NCI-H2196 treated with DMSO at 0.1 percent for 48 hours (cell line): ENCODE results near the gene CCDC191.

ENCODE experiments used
- DNase-seq: peaks from one replicate; lab custom pipeline; 2025; ENCODE audit not compliant: unreplicated experiment; lab: John Stamatoyannopoulos, UW

CCDC191 gene, protein sequence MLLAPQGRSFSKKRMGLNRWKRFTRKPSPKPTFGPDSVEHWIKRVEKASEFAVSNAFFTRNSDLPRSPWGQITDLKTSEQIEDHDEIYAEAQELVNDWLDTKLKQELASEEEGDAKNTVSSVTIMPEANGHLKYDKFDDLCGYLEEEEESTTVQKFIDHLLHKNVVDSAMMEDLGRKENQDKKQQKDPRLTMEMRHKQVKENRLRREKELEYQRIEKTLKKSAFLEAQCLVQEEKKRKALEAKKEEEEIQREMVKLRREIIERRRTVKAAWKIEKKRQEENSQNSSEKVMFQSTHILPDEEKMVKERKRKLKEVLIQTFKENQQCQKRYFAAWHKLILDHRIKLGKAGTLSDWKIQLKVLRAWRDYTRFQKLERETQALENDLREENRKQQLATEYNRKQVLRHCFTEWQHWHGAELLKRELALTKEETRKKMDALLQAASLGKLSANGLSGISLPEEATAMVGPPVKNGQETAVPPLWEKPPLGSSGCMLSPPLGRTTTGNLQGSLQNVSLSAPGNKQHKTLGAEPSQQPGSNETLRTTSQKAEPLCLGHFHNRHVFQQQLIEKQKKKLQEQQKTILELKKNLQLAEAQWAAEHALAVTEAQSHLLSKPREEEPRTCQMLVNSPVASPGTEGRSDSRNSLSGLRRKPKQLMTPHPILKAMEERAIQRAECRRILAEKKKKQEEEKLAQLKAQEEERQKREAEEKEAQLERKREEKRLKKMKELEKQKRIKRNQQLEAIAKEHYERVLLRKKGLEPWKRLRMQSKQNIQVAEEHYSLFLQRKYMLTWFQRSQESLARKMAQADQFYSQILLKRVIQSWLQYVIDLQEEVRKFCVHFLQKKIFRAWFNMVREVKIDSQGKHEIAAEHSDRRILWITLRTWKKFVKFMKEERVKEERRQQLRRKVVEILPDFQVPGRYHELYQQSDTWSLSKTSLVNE

DNA sequence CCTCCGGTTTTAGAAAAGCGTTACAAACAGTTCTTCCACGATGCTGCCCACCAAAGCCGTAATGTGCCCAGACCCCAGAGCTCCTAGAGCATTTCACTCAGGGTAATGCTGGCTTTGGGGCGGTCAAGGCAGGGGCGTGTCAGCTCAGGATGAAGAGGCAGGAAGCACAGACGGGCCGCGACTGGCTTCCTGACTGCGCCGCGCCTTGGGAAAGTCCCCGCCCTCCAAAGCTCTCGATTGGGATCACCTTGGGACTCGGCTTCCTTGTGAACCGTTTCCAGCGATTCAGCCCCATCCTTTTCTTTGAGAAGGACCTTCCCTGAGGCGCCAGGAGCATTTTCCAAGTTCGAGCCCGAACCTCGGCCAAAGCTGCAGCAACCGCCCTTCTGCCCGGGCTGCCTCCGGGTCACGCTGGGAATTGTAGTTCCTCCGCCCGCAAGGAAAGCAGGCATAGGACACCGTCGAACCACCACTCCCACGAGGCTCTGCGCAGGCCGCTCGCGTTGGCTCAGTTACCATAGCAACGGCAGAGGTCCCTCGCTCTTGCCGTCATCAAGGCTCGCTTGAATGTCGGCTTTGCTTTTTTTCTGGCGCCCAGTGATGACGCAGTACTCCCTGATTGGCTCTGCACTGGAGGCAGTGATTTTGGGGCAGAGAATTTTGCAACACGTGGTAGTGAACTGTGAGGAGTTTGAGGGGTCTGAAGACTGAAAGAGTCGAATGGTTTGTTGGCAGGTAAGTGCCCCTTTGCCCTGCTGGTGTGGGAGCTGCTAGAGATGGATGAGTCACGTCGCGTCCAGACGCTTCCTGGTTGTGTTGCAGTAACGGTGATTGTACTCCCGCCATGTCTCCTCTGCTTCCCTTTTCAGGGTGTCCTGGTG is at the start of gene CCDC191, which contains the start of gene QTRT2:
Gene CCDC191 (minus strand): TSS at position 397 of the 881 bp plus-strand sequence. CDS start 60 bp downstream, at position 337.
Gene QTRT2 (plus strand): TSS at position 608 of the 881 bp plus-strand sequence. CDS start 8,521 bp downstream, outside the sequence.
- peak; percentile 99 for DNase-seq

DNA sequence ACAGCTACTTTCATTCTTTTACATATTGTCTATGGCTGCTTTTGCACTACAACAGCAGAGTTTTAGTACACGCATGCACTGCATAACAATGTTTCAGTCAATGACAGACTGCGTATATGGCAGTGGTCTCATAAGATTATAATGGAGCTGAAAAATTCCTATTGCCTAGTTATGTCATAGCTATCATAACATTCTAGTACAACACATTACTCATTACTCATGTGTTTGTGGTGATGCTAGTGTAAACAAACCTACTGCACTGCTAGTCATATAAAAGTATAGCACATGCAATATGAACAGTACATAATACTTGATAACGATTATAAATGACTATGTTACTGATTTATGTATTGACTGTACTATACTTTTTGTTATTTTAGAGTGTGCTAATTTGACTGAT is 48.1 kb upstream of the CCDC191 start:
- no peak for DNase-seq

DNA sequence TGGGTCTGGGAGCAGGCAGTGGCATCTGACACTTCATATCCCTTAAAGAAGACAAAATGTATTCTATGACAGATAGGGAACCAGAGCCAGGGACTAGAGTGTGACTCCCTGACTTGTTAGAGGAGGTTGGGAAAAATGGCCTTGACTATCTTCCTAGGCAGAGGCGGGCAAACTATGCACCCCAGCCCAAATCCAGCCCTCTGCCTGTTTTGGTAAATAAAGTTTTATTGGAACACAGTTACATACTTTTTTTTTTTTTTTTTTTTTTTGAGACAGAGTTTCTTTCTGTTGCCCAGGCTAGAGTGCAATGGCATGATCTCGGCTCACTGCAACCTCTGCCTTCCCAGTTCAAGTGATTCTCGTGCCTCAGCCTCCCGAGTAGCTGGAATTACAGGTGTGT is 47.5 kb upstream of the CCDC191 start:
- DNase-seq, result no peak

DNA sequence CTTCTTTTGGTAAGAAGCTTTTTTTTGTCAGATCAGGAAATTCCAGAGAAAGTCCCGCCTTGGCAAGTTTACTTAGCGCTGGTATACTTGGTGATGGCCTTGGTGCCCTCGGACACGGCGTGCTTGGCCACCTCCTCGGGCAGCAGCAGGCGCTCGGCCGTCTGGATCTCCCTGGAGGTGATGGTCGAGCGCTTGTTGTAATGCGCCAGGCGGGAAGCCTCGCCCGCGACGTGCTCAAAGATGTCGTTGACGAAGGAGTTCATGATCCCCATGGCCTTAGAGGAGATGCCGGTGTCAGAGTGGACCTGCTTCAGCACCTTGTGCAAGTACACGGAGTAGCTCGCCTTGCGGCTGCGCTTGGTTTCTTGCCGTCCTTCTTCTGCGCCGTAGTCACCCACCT is 46.9 kb upstream of the CCDC191 start:
- DNase-seq, result no peak

DNA sequence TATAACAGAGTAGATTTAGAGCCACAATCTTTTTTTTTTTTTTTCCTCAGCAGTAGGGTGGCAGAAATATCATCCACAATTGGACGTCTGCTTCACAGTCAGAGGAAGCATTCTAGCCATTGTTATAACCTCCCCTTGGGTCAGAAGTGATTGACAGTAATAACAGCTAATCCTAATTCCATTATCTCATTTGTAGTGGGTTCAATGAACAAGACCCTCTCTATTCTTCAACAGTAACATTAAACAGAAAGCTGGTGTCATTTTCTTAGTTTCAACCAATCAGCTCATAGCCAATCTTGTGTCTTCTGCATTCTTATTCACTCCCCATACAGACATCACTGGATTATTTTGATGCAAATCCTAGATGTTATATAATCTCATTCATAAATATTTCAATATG is 44.8 kb upstream of the CCDC191 start:
- DNase-seq, result no peak

DNA sequence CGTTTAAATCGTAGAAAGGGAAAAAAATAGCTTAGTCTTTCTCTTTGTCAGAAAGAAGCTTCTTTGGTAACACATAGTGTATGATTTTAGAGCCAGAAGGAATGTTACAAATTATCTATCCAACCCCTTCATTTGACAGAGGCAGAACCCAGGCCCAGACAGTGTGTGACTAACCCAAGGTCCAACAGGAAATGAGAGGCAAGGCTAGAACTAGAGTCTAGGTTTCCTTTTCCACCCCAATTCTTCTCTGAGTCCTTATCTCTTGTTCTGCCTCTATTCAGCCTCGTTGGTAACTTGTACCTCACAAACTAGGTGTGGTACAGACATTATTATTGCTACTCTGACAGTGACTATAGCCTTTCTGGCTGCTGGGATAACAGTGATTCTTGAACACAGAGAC is 39.5 kb upstream of the CCDC191 start:
- DNase-seq, result no peak

DNA sequence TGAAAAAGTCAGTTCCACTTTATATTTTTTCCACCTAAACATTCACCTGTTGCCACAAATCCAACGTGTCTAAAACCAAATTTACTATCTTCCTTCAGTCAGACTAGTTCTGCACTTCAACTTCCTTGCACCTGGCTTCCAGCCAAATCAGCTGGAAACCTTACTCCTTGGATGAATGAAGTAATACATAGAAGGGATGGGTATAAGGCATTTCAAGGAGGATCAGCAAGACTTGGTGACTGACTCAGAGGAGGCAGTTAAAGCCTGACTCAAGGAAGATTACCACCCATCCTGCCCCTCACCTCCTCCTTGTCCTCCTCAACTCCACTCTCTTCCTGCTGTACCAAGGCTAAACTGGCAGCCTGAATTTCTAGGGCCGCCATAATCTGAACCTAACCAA is 37.3 kb upstream of the CCDC191 start:
- DNase-seq, result no peak

DNA sequence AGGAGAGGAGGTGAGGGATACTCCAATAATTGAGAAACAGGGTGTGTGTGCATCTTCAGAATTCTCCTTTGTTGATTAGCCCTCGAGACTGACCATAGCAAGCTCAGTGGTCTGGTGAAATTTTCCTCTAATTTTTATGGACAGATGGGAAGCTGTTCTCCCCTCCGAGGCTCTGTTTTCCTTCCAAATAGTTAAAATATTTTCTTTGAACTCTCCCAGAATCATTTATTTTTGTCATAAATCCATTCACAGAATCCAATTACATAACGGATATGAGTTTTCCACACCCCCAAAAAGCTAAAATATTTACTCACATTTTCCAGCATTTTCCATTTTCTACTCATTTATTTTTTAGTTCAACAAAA is 36.7 kb upstream of the CCDC191 start:
- no peak for DNase-seq

DNA sequence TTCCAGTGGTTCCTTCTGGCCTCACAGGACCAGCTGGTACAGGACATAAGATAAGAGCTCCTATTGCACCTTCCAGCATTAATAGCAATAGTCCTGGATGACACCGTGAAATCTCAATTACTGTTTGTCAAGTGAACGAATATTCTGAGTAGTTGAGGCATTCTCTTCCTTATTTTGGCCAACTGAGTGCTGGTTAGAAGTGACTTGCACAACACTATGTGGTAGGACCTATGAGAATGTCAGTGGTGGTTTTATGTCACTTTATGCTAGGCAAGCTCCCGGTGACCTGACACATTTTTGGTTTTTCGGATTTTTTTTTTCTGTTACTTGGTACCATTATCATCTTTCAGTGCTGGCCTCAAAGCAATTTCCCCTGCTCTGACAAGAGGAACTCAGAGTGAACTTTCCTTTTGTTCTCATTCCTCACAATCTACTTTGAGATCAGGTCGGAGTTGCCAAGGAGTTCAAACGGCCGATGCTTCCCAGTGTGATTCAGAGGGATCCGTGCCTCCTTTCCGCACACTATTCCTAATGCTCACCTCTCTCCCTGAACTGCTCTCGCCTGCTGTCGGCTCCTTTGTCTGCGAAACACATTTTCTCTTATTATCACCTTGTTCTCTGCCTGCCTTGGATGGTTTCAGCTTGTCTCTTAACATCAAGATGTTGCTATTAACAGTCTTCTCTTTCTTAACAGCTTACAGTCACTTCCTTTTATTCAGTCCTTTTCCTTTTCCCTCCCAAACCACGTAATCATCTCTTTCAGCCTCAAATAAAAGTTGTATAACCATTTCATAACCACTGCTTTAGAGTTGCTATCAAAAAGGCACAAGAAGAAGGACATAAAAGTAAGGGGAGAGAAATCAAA is 36.1 kb upstream of the CCDC191 start:
- DNase-seq, result no peak

DNA sequence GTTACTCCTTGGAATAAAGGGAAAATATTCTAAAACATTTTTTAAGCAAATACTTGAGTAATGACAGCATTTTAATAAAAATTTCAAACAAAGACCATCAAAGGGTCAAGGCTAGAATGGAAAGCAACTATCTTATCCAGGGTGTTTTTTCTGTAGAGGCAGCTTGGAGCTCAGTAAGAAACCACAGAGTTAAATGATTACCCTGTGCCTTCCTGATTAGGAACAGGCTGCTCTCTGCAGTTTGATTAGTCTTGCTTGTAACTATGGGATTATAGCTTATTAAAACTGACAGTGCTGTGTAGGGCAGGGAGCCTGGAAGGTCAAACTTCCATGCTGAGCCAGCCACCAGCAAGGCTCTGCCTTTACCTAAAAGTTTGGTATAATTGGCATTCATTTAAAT is 33.3 kb upstream of the CCDC191 start:
- DNase-seq, result no peak

DNA sequence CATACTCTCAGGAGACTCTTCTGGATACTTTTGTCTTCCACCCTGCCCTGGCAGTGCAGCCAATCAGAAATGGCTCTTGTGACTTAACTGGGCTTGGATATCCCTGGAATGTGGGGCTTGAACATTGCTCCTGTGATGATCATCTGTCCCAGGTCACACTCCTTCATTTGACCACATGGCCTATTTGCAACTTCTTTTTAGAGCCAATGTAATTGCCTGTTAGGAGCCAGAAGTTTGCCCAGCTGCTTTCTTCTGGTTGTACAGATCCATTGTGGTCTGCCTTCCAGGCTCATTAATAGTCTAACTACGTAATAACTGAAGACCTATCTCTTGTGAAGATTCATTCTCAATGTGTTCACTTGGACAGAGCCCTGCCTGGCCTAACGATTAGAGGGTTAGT is 30.0 kb upstream of the CCDC191 start:
- no peak for DNase-seq

DNA sequence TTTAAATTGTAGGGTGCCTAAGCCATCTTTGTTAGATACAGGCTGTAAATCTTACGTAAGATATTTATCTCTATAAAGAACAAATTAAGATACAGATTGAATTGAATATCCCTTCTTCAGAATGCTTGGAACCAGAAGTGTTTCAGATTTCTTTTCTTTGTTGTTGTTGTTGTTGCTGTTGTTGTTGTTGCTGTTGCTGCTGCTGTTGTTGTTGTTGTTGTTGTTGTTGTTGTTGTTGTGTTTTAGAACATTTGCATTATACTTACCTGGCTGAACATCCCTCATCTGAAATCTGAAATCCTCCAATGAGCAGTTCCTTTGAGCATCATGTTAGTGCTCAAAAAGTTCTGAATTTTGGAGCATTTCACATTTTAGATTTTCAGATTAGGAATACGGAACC is 26.8 kb upstream of the CCDC191 start:
- DNase-seq, result no peak

DNA sequence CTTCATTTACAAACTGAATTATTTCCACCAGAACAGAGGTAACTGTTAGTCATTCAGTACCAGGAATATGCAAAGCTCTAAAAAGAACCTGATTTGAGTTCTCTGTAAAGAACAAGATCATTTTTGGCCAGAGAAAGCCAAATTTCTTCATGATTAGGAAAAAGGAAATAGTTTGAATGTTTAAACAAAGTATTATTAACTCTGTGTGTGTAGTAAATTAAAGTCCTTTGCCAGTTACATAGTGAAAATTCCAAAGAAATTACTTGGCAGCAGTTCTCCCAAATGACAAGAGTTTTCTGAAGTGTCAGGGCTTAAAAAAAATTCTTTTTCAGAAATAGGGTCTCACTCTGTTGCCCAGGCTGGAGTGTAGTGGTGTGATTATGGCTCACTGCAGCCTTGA is 24.7 kb upstream of the CCDC191 start:
- DNase-seq, result no peak

DNA sequence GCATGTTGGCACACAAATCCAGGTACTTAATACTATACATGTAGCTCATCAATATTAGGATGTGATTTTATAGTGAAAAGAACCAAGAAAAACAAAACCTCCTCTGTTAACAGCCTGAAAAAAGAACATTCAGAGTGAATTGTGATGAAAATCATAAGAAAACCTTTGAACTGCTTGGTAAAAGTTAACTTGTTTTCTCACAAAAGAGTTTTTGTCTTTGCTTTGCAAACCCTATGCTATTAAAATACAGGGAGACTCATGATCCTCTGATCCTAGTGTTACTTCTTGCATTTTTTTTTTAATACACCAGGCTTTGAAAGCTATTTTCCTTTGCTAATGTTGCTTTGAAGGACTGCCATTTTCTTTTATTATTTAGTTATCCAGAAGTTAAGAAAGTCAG is 23.9 kb upstream of the CCDC191 start:
- no peak for DNase-seq

DNA sequence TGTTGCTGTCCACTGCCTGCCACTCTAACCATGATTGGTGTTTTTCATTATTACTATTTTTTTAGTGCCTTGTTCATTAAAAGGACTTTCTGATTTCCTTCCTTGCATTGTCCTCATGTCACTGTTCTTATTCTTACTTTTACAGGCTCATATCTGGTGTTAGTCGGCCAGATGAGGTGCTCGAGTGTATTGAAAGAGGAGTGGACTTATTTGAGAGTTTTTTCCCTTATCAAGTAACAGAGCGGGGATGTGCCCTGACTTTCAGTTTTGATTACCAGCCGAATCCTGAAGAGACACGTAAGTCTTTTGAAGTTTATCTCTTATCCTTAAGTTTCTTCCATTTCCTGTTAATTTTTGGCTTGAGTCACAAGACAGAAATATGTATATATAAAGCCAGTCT is 23.4 kb upstream of the CCDC191 start:
- no peak for DNase-seq

DNA sequence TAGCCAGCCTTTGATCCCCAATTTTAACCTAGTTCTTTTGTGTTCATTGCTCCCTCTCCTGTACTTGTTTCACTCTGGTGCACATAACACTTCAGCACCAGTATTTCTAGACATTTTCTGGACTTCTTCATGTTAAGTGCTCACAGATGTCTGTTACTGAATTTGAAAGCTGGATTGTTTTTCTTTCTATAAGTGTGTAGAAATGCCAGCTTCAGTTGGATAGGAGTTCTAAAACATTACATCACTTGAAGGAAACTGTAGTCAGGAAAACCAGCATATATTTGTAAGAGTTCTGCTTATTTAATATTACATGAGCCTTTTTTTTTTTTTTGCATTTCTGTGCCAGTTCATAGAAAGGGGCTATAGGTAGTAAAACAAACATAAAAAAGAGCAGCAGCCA is 21.8 kb upstream of the CCDC191 start:
- DNase-seq, result no peak

DNA sequence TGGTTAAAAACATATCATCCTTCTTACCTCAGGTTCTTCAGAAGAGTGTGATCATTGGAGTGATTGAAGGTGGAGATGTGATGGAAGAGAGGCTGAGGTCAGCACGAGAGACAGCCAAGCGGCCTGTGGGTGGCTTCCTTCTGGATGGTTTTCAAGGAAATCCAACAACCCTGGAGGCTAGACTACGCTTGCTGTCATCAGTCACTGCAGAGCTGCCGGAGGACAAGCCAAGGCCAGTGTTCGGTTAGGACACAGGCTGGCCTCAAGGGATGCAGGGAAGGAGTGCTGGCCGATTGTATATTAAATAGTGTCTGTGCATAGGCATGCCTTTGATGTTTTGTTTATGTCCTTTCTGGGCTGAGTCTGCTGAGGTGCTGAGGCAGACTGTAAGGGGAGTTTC is 20.4 kb upstream of the CCDC191 start:
- DNase-seq, result no peak

DNA sequence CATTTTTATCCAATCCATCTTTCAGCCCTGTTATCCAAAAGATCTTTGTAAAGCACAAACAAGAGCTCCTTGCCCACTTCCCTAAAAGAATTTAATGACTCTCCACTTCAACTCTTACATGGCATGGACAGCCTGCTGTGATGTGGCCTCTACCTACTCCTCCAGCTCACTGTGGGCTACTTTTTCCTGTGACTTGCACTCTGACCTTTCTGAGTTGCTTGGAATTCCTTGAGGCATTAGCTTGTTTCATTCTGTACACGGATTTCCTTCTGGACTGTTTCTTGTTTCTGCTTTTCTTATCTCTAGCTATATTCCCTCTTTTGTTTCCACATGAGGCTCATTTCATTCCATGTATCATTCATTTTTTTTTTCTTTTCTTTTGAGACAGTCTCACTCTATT is 15.5 kb upstream of the CCDC191 start:
- DNase-seq, result no peak

DNA sequence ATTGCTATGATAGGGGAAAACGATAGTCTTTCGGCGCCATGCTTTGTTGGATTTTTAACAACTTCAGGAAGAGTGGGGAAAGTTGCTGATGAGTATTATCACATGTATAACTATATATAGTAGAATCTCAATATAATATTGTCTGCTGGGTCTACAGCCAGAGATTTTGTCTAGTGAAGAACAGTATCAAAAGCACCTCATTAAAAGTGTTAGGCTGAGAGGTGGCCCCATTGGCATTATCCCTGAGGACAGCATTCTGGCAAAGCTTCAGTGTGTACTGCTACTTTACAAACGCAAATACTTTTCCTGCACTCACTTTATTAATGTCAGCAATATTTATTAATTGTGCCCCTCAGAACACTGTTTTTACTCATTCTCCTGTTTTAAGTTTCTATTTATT is 12.0 kb upstream of the CCDC191 start:
- DNase-seq, result no peak

DNA sequence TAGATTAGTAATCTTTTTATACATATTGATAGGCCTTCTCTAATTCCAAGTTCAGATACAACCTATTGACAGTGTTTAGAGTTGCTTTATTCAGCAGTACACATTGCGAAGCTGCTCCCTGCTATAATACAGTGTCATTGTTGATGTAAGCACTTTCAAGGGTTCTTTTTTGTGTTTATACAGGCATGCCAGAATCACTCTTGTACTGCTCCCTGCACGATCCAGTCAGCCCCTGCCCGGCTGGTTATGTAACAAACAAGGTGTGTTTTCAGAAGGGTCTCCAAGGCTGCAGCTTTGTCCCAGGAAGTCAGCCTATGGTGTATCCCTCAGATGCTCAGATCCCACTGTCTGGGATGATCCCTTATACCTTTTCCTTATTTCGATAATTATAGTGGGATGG is 11.5 kb upstream of the CCDC191 start:
- DNase-seq, result no peak
